Right lobe of liver (tissue), 4 donors: ENCODE measurements around the gene CD40LG.

ENCODE experiments used
- CTCF ChIP-seq, 4 donors: fragments of 200-600 bp in 3 of 4; fragments of 450-650 bp in 1 of 4; IDR thresholded peaks; one replicate each; pipeline versions ENCODE4 v1.5.1 to v1.8.0; 2016 to 2022; ENCODE audit warnings: antibody characterized with exemption in 4 of 4, mild to moderate bottlenecking in 2 of 4
- POLR2A ChIP-seq: fragments of 450-650 bp; IDR thresholded peaks from one replicate; pipeline ENCODE4 v1.6.1; 2017; ENCODE audit warnings: antibody characterized with exemption, mild to moderate bottlenecking
- donor health status: DM: no; HTN: no; CAD: no.
- donor health status: DM: no; HTN: no; CAD: no.
- donor health status: DM: no; HTN: yes; CAD: no.

GRCh38 chrX:136616987-136617685 lies 30.8 kb upstream of the CD40LG start:
- TF ChIP-seq POLR2A (no peak), CTCF (IDR thresholded peaks at IDR 0.05) (no peak)
